Adipocyte (in vitro differentiated cells): ENCODE data around the gene FOXG1.

Experiments
- DNase-seq: peaks from one replicate; pipeline ENCODE4 v3.0.0-alpha.2; 2015; ENCODE audit warnings: low read depth
- H3K27me3 ChIP-seq: replicated peaks from 2 replicates; pipeline ENCODE4 v1.7.0; 2013; ENCODE audit warnings: mild to moderate bottlenecking, low read length, moderate library complexity; ENCODE audit not compliant: control insufficient read depth, insufficient read depth
- H3K36me3 ChIP-seq: 2 replicates; pipeline ENCODE4 v1.7.0; 2013; ENCODE audit warnings: low read length, mild to moderate bottlenecking, moderate library complexity; ENCODE audit not compliant: control insufficient read depth, insufficient read depth, severe bottlenecking
- H3K4me1 ChIP-seq: 2 replicates; pipeline ENCODE4 v1.7.0; 2013; ENCODE audit warnings: mild to moderate bottlenecking, low read length, moderate library complexity; ENCODE audit not compliant: control insufficient read depth, insufficient read depth
- H3K4me3 ChIP-seq: 2 replicates; pipeline ENCODE4 v1.7.0; 2013; ENCODE audit warnings: mild to moderate bottlenecking, low read length, moderate library complexity
- H3K9ac ChIP-seq: 2 replicates; pipeline ENCODE4 v1.7.0; 2013; ENCODE audit warnings: mild to moderate bottlenecking, low read length, moderate library complexity
- H3K9me3 ChIP-seq: 2 replicates; pipeline ENCODE4 v1.7.0; 2013; ENCODE audit warnings: mild to moderate bottlenecking, low read length, moderate library complexity; ENCODE audit not compliant: control insufficient read depth

The FOXG1 gene

GRCh38 chr14:28782301-28782700 lies 15.7 kb downstream of the FOXG1 start:
- H3K27me3 ChIP-seq: peaks cover 87% of the 10 kb centered on the region
- peaks cover 7% of the 10 kb centered on the region for H3K9me3 ChIP-seq
- peaks cover 11% of the 10 kb centered on the region for H3K4me1 ChIP-seq
- H3K4me3 ChIP-seq: no peak overlapping the region
- no peak overlapping the region for H3K9ac ChIP-seq
- no peaks in the 10 kb centered on the region for H3K36me3 ChIP-seq
- no peak for DNase-seq

DNA sequence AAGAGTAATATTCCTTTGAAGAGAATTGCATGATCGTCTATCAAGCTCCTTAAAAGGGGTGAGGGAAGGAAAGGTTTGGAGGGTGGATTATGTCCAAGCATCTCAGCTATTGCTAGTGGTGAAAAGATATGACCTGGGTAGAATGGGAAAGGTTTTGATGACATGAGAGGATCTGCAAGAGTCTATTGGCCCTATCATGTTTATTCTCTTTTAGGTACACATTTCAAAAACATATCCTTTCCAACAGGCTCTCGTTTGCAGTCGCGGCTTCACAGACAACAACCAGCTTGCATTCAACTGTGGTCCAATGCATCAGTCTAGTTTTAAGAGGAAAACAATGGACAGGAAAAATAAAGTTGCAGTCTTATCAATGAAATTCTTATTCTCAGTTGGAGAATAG lies 17.1 kb downstream of the FOXG1 start:
- Histone ChIP-seq H3K27me3 (peaks cover 74% of the 10 kb centered on the region), H3K9ac (no peak overlapping the region)

DNA sequence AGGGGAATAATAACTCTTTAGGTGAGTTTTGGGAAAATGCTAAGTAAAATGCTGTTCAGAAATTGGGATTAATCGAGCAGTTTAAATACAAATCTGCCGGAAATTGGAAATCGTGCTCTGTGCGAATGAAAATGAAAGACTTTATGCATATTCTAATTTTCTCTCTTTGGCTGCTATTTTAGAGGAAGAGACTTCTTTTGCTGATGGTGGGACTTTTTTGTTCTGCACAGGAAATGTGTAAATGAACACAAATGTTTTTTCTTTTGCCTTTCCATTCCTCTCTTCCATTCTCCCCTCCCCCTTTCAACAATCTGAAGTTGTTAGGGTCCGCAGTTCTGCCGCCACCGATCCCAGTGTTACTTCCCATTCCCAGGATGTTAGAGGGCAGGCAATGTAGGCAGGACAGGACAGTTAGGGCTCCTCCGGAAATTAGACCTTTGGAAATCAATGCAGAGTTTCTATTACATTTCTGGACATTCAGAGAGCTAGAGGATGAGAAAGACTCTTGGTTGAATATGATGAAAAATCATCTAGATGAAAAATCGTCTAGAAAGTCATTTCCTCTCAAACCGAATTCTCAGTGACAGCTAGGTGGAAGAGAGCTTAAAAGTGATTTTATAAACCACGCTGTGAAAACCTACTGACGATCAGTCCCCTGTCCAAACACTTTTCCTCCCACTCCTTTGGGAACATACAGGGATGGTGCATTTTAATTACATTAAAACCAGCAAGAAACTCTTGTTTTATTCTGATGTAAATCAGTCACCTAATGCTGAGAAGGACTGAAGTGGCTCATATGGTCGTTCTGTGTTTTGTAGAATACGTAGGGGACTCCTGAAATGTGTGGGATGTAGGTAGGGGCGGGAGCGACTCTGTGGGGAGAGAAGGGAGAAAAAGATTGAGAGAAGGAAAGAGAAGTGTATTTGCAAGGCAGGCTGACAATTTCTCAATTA lies 17.8 kb downstream of the FOXG1 start:
- Histone ChIP-seq H3K36me3 (no peaks in the 10 kb centered on the region), H3K9ac (no peak overlapping the region), H3K27me3 (peaks cover 67% of the 10 kb centered on the region), H3K4me1 (peaks cover 11% of the 10 kb centered on the region), H3K4me3 (peak overlapping the region; percentile 73), H3K9me3 (no peaks in the 10 kb centered on the region)
- no peak for DNase-seq

More for the DNA sequence above, 17.1 kb downstream of the FOXG1 start:
- Histone ChIP-seq H3K9me3 (no peaks in the 10 kb centered on the region), H3K36me3 (no peaks in the 10 kb centered on the region), H3K4me1 (peaks cover 11% of the 10 kb centered on the region), H3K4me3 (no peak overlapping the region)
- no peak for DNase-seq

GRCh38 chr14:28785096-28785952 lies 18.7 kb downstream of the FOXG1 start:
- Histone ChIP-seq H3K9ac (no peak overlapping the region), H3K4me3 (peak overlapping the region; percentile 73), H3K27me3 (peaks cover 58% of the 10 kb centered on the region), H3K36me3 (no peaks in the 10 kb centered on the region), H3K9me3 (no peaks in the 10 kb centered on the region), H3K4me1 (peaks cover 11% of the 10 kb centered on the region)
- peak; percentile 46 for DNase-seq

- no peaks in the 10 kb centered on the region for H3K9me3 ChIP-seq
- no peaks in the 10 kb centered on the region for H3K36me3 ChIP-seq
- DNase-seq: no peak
- no peak overlapping the region for H3K4me3 ChIP-seq
- no peaks in the 10 kb centered on the region for H3K4me1 ChIP-seq
- H3K27me3 ChIP-seq: no peaks in the 10 kb centered on the region
- no peak overlapping the region for H3K9ac ChIP-seq
These were observed 40.9 kb downstream of the FOXG1 start for GRCh38 chr14:28807518-28807917.

GRCh38 chr14:28813810-28814209 lies 47.2 kb downstream of the FOXG1 start:
- Histone ChIP-seq H3K36me3 (no peaks in the 10 kb centered on the region), H3K9me3 (no peaks in the 10 kb centered on the region), H3K9ac (no peak overlapping the region), H3K27me3 (no peaks in the 10 kb centered on the region), H3K4me3 (no peak overlapping the region), H3K4me1 (no peaks in the 10 kb centered on the region)
- DNase-seq: peak; percentile 11
